H9 (cell line): ENCODE measurements around the gene RAB11FIP5. TPM values are rescaled to one million over a fixed set of nuclear protein-coding genes. Genes with fewer than 3 reads are reported as not detected.

Experiments
- DNase-seq: peaks from one replicate; pipeline ENCODE4 v3.0.0-alpha.2; 2017
- H2AFZ ChIP-seq: one replicate; pipeline ENCODE4 v1.6.1; 2013; ENCODE audit warnings: mild to moderate bottlenecking, low read length, control low read depth, moderate library complexity
- H2AK5ac ChIP-seq: 2 replicates; pipeline ENCODE4 v1.6.1; 2013; ENCODE audit warnings: low read length, control low read depth, mixed read lengths; ENCODE audit not compliant: insufficient read length
- H2BK120ac ChIP-seq: one replicate; pipeline ENCODE4 v1.6.1; 2013; ENCODE audit warnings: low read depth, mild to moderate bottlenecking, low read length, control low read depth, inconsistent platforms; ENCODE audit not compliant: poor library complexity, severe bottlenecking
- H2BK12ac ChIP-seq: 2 replicates; pipeline ENCODE4 v1.6.1; 2013; ENCODE audit warnings: low read length, control low read depth, mixed read lengths, low read depth; ENCODE audit not compliant: insufficient read length
- H2BK15ac ChIP-seq: 2 replicates; pipeline ENCODE4 v1.6.1; 2013; ENCODE audit warnings: low read depth, low read length, control low read depth
- H2BK20ac ChIP-seq: one replicate; pipeline ENCODE4 v1.6.1; 2013; ENCODE audit warnings: low read depth, mild to moderate bottlenecking, low read length, control low read depth, inconsistent platforms; ENCODE audit not compliant: poor library complexity, severe bottlenecking
- H2BK5ac ChIP-seq: 2 replicates; pipeline ENCODE4 v1.6.1; 2013; ENCODE audit warnings: low read length, control low read depth, mixed read lengths; ENCODE audit not compliant: insufficient read length
- H3K14ac ChIP-seq: 2 replicates; pipeline ENCODE4 v1.6.1; 2013; ENCODE audit warnings: low read length, control low read depth; ENCODE audit not compliant: insufficient read depth
- H3K18ac ChIP-seq: 2 replicates; pipeline ENCODE4 v1.6.1; 2013; ENCODE audit warnings: low read depth, mild to moderate bottlenecking, mixed read lengths, low read length, control low read depth; ENCODE audit not compliant: insufficient read length
- H3K23ac ChIP-seq: 2 replicates; pipeline ENCODE4 v1.6.1; 2013; ENCODE audit warnings: low read length, control low read depth, mixed read lengths, low read depth; ENCODE audit not compliant: insufficient read length
- H3K23me2 ChIP-seq: 2 replicates; pipeline ENCODE4 v1.6.1; 2013; ENCODE audit warnings: low read depth, mild to moderate bottlenecking, mixed read lengths, low read length, control low read depth; ENCODE audit not compliant: insufficient read length, poor library complexity, severe bottlenecking
- H3K27ac ChIP-seq: 2 replicates; pipeline ENCODE4 v1.5.1; 2013; ENCODE audit warnings: low read length, control low read depth, mixed read lengths, low read depth; ENCODE audit not compliant: insufficient read length
- H3K27me3 ChIP-seq: 2 replicates; pipeline ENCODE4 v1.6.1; 2013; ENCODE audit warnings: low read length, control low read depth, inconsistent platforms; ENCODE audit not compliant: insufficient read depth
- H3K4ac ChIP-seq: 2 replicates; pipeline ENCODE4 v1.6.1; 2013; ENCODE audit warnings: low read depth, mild to moderate bottlenecking, control low read depth, inconsistent platforms, low read length, moderate library complexity
- H3K4me1 ChIP-seq: 2 replicates; pipeline ENCODE4 v1.6.1; 2013; ENCODE audit warnings: low read length, control low read depth, inconsistent platforms; ENCODE audit not compliant: insufficient read depth
- H3K4me2 ChIP-seq: 2 replicates; pipeline ENCODE4 v1.6.1; 2013; ENCODE audit warnings: low read length, control low read depth, mixed read lengths; ENCODE audit not compliant: insufficient read length, insufficient read depth
- H3K56ac ChIP-seq: 2 replicates; pipeline ENCODE4 v1.6.1; 2013; ENCODE audit warnings: low read depth, mild to moderate bottlenecking, mixed read lengths, low read length, control low read depth; ENCODE audit not compliant: insufficient read length
- H3K79me1 ChIP-seq: 2 replicates; pipeline ENCODE4 v1.6.1; 2013; ENCODE audit warnings: low read depth, mild to moderate bottlenecking, moderate library complexity, low read length, control low read depth, inconsistent platforms; ENCODE audit not compliant: insufficient read depth, poor library complexity, severe bottlenecking
- H3K79me2 ChIP-seq: 2 replicates; pipeline ENCODE4 v1.6.1; 2013; ENCODE audit warnings: low read length, control low read depth, inconsistent platforms; ENCODE audit not compliant: insufficient read depth
- H3K9ac ChIP-seq: 2 replicates; pipeline ENCODE4 v1.6.1; 2013; ENCODE audit warnings: low read length, control low read depth, mixed read lengths; ENCODE audit not compliant: insufficient read length; ENCODE audit errors: extremely low read depth
- H3K9me3 ChIP-seq: one replicate; pipeline ENCODE4 v1.6.1; 2013; ENCODE audit warnings: low read depth, low read length, inconsistent platforms; ENCODE audit not compliant: control insufficient read depth
- H3T11ph ChIP-seq: one replicate; pipeline ENCODE4 v1.6.1; 2013; ENCODE audit warnings: mild to moderate bottlenecking, low read length, control low read depth, inconsistent platforms
- H4K20me1 ChIP-seq: one replicate; pipeline ENCODE4 v1.6.1; 2013; ENCODE audit not compliant: control insufficient read depth, insufficient read length, insufficient read depth
- H4K5ac ChIP-seq: 2 replicates; pipeline ENCODE4 v1.6.1; 2013; ENCODE audit warnings: low read depth, mild to moderate bottlenecking, mixed read lengths, low read length, control low read depth; ENCODE audit not compliant: insufficient read length
- H4K8ac ChIP-seq: replicated peaks from 2 replicates; pipeline ENCODE4 v1.6.1; 2013; ENCODE audit warnings: low read length, control low read depth, mixed read lengths, low read depth; ENCODE audit not compliant: insufficient read length
- H4K91ac ChIP-seq: 2 replicates; pipeline ENCODE4 v1.6.1; 2013; ENCODE audit warnings: low read depth, mild to moderate bottlenecking, moderate library complexity, mixed read lengths, low read length, control low read depth; ENCODE audit not compliant: insufficient read length
- H3K27ac Mint-ChIP-seq, 3 experiments: 2 replicates in 2 of 3; 3 replicates in 1 of 3; pipeline ENCODE4 v1.8.0; 2020 to 2021; ENCODE audit warnings: mixed read lengths in 3 of 3, mild to moderate bottlenecking in 1 of 3, moderate library complexity in 1 of 3
- H3K27me3 Mint-ChIP-seq: 2 replicates; pipeline ENCODE4 v1.8.0; 2021; ENCODE audit warnings: low read depth, mild to moderate bottlenecking, moderate library complexity, mixed read lengths
- H3K36me3 Mint-ChIP-seq, 3 experiments: 2 replicates in 2 of 3; 3 replicates in 1 of 3; pipeline ENCODE4 v1.8.0; 2020 to 2021; ENCODE audit warnings: low read depth in 3 of 3, mixed read lengths in 3 of 3; ENCODE audit not compliant: insufficient read depth in 1 of 3
- H3K4me1 Mint-ChIP-seq, 2 experiments: 2 replicates each; pipeline ENCODE4 v1.8.0; 2020; ENCODE audit warnings: mixed read lengths in 2 of 2
- H3K4me3 Mint-ChIP-seq, 2 experiments: 2 replicates in 1 of 2; 3 replicates in 1 of 2; pipeline ENCODE4 v1.8.0; 2020 to 2021; ENCODE audit warnings: mild to moderate bottlenecking in 2 of 2, mixed read lengths in 2 of 2, moderate library complexity in 1 of 2
- H3K9me3 Mint-ChIP-seq, 2 experiments: 2 replicates in 1 of 2; 3 replicates in 1 of 2; pipeline ENCODE4 v1.8.0; 2020; ENCODE audit warnings: mild to moderate bottlenecking in 2 of 2, mixed read lengths in 2 of 2, moderate library complexity in 1 of 2
- CTCF ChIP-seq: fragments of 200-600 bp; sonication (generic); conservative IDR thresholded peaks from 3 replicates; pipeline ENCODE4 v1.8.0; 2021; ENCODE audit warnings: antibody characterized with exemption, mild to moderate bottlenecking
- WGBS: extraction: QIAGEN DNeasy Blood & Tissue Kit; methylation state at CpG from one replicate; pipeline ENCODE4 v1.1.7; 2013; ENCODE audit warnings: missing lambda C conversion rate, low lambda C conversion rate, mixed read lengths; ENCODE audit not compliant: insufficient read length; ENCODE audit errors: extremely low coverage; 5-methylcytosine and 5-hydroxymethylcytosine counted together
- total RNA-seq: library from RNA; stranded (reverse); gene quantifications from 2 replicates; pipeline ENCODE4 v1.2.1, GENCODE V29; 2021

The RAB11FIP5 gene
- total RNA-seq, 1 experiment from 2014 or later, result 7.1 TPM

- no peak overlapping the region for H2AK5ac ChIP-seq
- Mint-ChIP-seq H3K4me1 (peaks cover 14 to 16% of the 10 kb centered on the region in 2 experiments), H3K36me3 (peaks cover 0 to 13% (median 13%) of the 10 kb centered on the region in 3 experiments; a peak in 4 of 7 replicates)
Measured at GRCh38 chr2:73037947-73038585, 74.7 kb downstream of the RAB11FIP5 start.

More at GRCh38 chr2:73037947-73038585, 74.7 kb downstream of the RAB11FIP5 start:
- Histone ChIP-seq H3K79me1 (no peaks in the 10 kb centered on the region), H3K18ac (no peak overlapping the region), H3K79me2 (no peaks in the 10 kb centered on the region), H3K14ac (no peak overlapping the region), H3T11ph (no peak overlapping the region), H3K4me2 (no peak overlapping the region), H2BK120ac (no peak overlapping the region), H4K5ac (no peak overlapping the region), H3K27ac (no peak overlapping the region), H3K9ac (no peak overlapping the region), H3K4me1 (no peaks in the 10 kb centered on the region; the same call in 1 of the 2 replicates), H4K91ac (no peak overlapping the region), H3K23ac (no peak overlapping the region), H3K27me3 (no peaks in the 10 kb centered on the region), H2BK5ac (no peak overlapping the region), H2BK20ac (no peak overlapping the region), H3K56ac (no peak overlapping the region), H2BK15ac (no peak overlapping the region), H3K23me2 (no peaks in the 10 kb centered on the region), H4K8ac (no peak overlapping the region), H4K20me1 (no peaks in the 10 kb centered on the region), H3K9me3 (no peaks in the 10 kb centered on the region), H3K4ac (no peak overlapping the region), H2BK12ac (no peak overlapping the region), H2AFZ (no peak overlapping the region)
- no CpG with 5 or more reads among the region's 6 CpGs for WGBS
- Mint-ChIP-seq H3K9me3 (no peaks in the 10 kb centered on the region), H3K27me3 (no peaks in the 10 kb centered on the region), H3K4me3 (no peak overlapping the region), H3K27ac (no peak overlapping the region)
- TF ChIP-seq CTCF, result no peak
- DNase-seq, result no peak
